ENCODE data around the gene MYOZ1.
A peak's percentile ranks its signal among the peaks of the same experiment; 100 is the strongest.

The MYOZ1 gene

GRCh38 chr10:73614720-73615119 lies 26.6 kb downstream of the MYOZ1 start:
- TF ChIP-seq FOXP2 (optimal IDR thresholded peaks at IDR 0.05; ENCODE audit: control extremely low read depth, extremely low read length, insufficient read depth) (no peak), EZH2 (IDR thresholded peaks at IDR 0.05) (no peak), POLR2AphosphoS5 (IDR thresholded peaks at IDR 0.05; ENCODE audit: borderline replicate concordance, low read depth, low read length) (no peak)
- H3K36me3 ChIP-seq (ENCODE audit: insufficient read depth, low read length): no peaks in the 10 kb centered on the region
- H3K9ac ChIP-seq (ENCODE audit: insufficient read length): no peak overlapping the region
- no peak overlapping the region for H3K4me3 ChIP-seq
- H3K27ac ChIP-seq: no peak overlapping the region
- DNase-seq (ENCODE audit: low read depth, low spot score): no peak
- no peaks in the 10 kb centered on the region for H3K9me3 ChIP-seq (ENCODE audit: low read depth, low read length)

GRCh38 chr10:73609116-73609515 lies 32.2 kb downstream of the MYOZ1 start:
- H3K9ac ChIP-seq (ENCODE audit: insufficient read length): no peak overlapping the region
- TF ChIP-seq FOXP2 (optimal IDR thresholded peaks at IDR 0.05; ENCODE audit: control extremely low read depth, extremely low read length, insufficient read depth) (no peak), EZH2 (IDR thresholded peaks at IDR 0.05) (no peak), POLR2AphosphoS5 (IDR thresholded peaks at IDR 0.05; ENCODE audit: borderline replicate concordance, low read depth, low read length) (no peak)
- no peak overlapping the region for H3K4me3 ChIP-seq
- H3K9me3 ChIP-seq (ENCODE audit: low read depth, low read length): no peaks in the 10 kb centered on the region
- no peak overlapping the region for H3K27ac ChIP-seq
- DNase-seq (ENCODE audit: low read depth, low spot score): no peak
- H3K36me3 ChIP-seq (ENCODE audit: insufficient read depth, low read length): no peaks in the 10 kb centered on the region

- H3K4me3 ChIP-seq: no peak overlapping the region
- no peak overlapping the region for H3K27ac ChIP-seq
- no peak overlapping the region for H3K9ac ChIP-seq (ENCODE audit: insufficient read length)
- H3K36me3 ChIP-seq (ENCODE audit: insufficient read depth, low read length): no peaks in the 10 kb centered on the region
- H3K9me3 ChIP-seq (ENCODE audit: low read depth, low read length): no peaks in the 10 kb centered on the region
- no peak for DNase-seq (ENCODE audit: low read depth, low spot score)
- TF ChIP-seq EZH2 (IDR thresholded peaks at IDR 0.05) (no peak), FOXP2 (optimal IDR thresholded peaks at IDR 0.05; ENCODE audit: control extremely low read depth, extremely low read length, insufficient read depth) (no peak), POLR2AphosphoS5 (IDR thresholded peaks at IDR 0.05; ENCODE audit: borderline replicate concordance, low read depth, low read length) (no peak)
Observed at GRCh38 chr10:73601486-73601921, 39.8 kb downstream of the MYOZ1 start.

GRCh38 chr10:73597346-73597745 lies 43.9 kb downstream of the MYOZ1 start:
- no peak for DNase-seq (ENCODE audit: low read depth, low spot score)
- Histone ChIP-seq H3K9me3 (ENCODE audit: low read depth, low read length) (no peaks in the 10 kb centered on the region), H3K27ac (no peak overlapping the region), H3K36me3 (ENCODE audit: insufficient read depth, low read length) (no peaks in the 10 kb centered on the region), H3K4me3 (no peak overlapping the region), H3K9ac (ENCODE audit: insufficient read length) (no peak overlapping the region)
- TF ChIP-seq POLR2AphosphoS5 (IDR thresholded peaks at IDR 0.05; ENCODE audit: borderline replicate concordance, low read depth, low read length) (no peak), EZH2 (IDR thresholded peaks at IDR 0.05) (no peak), FOXP2 (optimal IDR thresholded peaks at IDR 0.05; ENCODE audit: control extremely low read depth, extremely low read length, insufficient read depth) (no peak)

GRCh38 chr10:73593812-73594211 lies 47.5 kb downstream of the MYOZ1 start:
- Histone ChIP-seq H3K27ac (no peak overlapping the region), H3K9me3 (ENCODE audit: low read depth, low read length) (no peaks in the 10 kb centered on the region), H3K4me3 (no peak overlapping the region), H3K36me3 (ENCODE audit: insufficient read depth, low read length) (no peaks in the 10 kb centered on the region), H3K9ac (ENCODE audit: insufficient read length) (no peak overlapping the region)
- DNase-seq (ENCODE audit: low read depth, low spot score): no peak
- TF ChIP-seq EZH2 (IDR thresholded peaks at IDR 0.05): no peak

GRCh38 chr10:73593110-73593509 lies 48.2 kb downstream of the MYOZ1 start:
- H3K9ac ChIP-seq (ENCODE audit: insufficient read length): no peak overlapping the region
- no peak overlapping the region for H3K4me3 ChIP-seq
- TF ChIP-seq EZH2 (IDR thresholded peaks at IDR 0.05): no peak
- TF ChIP-seq FOXP2 (optimal IDR thresholded peaks at IDR 0.05; ENCODE audit: control extremely low read depth, extremely low read length, insufficient read depth): no peak
- TF ChIP-seq POLR2AphosphoS5 (IDR thresholded peaks at IDR 0.05; ENCODE audit: borderline replicate concordance, low read depth, low read length): no peak
- no peak for DNase-seq (ENCODE audit: low read depth, low spot score)
- H3K36me3 ChIP-seq (ENCODE audit: insufficient read depth, low read length): no peaks in the 10 kb centered on the region
- H3K9me3 ChIP-seq (ENCODE audit: low read depth, low read length): no peaks in the 10 kb centered on the region
- H3K27ac ChIP-seq: no peak overlapping the region; the same call in 1 of the 2 replicates

GRCh38 chr10:73591935-73592699 lies 49.2 kb downstream of the MYOZ1 start:
- no peak for DNase-seq (ENCODE audit: low read depth, low spot score)
- Histone ChIP-seq H3K36me3 (ENCODE audit: insufficient read depth, low read length) (no peaks in the 10 kb centered on the region), H3K9ac (ENCODE audit: insufficient read length) (peak overlapping the region; percentile 55), H3K27ac (peak overlapping the region; percentile 83), H3K4me3 (peak overlapping the region; percentile 63), H3K9me3 (ENCODE audit: low read depth, low read length) (no peaks in the 10 kb centered on the region)
- TF ChIP-seq EZH2 (IDR thresholded peaks at IDR 0.05) (no peak), FOXP2 (optimal IDR thresholded peaks at IDR 0.05; ENCODE audit: control extremely low read depth, extremely low read length, insufficient read depth) (no peak), POLR2AphosphoS5 (IDR thresholded peaks at IDR 0.05; ENCODE audit: borderline replicate concordance, low read depth, low read length) (no peak)

GRCh38 chr10:73590881-73591799 lies 50.1 kb downstream of the MYOZ1 start, which contains the start of gene USP54:
TSS of gene USP54 (minus strand) at chr10:73591342. CDS start at chr10:73575658, 15,684 bp downstream.
- DNase-seq (ENCODE audit: low read depth, low spot score): no peak
- no peak for TF ChIP-seq EZH2 (IDR thresholded peaks at IDR 0.05)
- no peak for TF ChIP-seq POLR2AphosphoS5 (IDR thresholded peaks at IDR 0.05; ENCODE audit: borderline replicate concordance, low read depth, low read length)
- no peak for TF ChIP-seq FOXP2 (optimal IDR thresholded peaks at IDR 0.05; ENCODE audit: control extremely low read depth, extremely low read length, insufficient read depth)
- Histone ChIP-seq H3K4me3 (peak within 1 kb of the TSS; percentile 63), H3K36me3 (ENCODE audit: insufficient read depth, low read length) (no peaks in the 10 kb centered on the region), H3K9me3 (ENCODE audit: low read depth, low read length) (no peaks in the 10 kb centered on the region), H3K27ac (peak within 1 kb of the TSS; percentile 83), H3K9ac (ENCODE audit: insufficient read length) (peak within 1 kb of the TSS; percentile 55)

All from SK-N-MC (cell line).